A549 (cell line): ENCODE results near the gene TMEM161A. TPM values are rescaled to one million over a fixed set of nuclear protein-coding genes. Genes with fewer than 3 reads are reported as not detected.

Source experiments
- ATAC-seq, 2 experiments: fragments of 200-7000 bp in 1 of 2; fragments of >200 bp in 1 of 2; cut with Nextera tagmentation in 1 of 2; cut with Tn5 transposase in 1 of 2; 3 replicates each; pipeline versions ENCODE4 v1.8.0 to v1.9.1; 2018 to 2020; ENCODE audit warnings: mild to moderate bottlenecking in 1 of 2, moderate library complexity in 1 of 2
- CTCF ChIA-PET: fragments of 300-600 bp; sonication (Branson Sonifier 250); formaldehyde crosslinking; extraction: SDS; loops from one replicate; lab custom pipeline; 2021; ENCODE audit warnings: antibody characterized with exemption, inconsistent platforms; lab: Yijun Ruan, JAX
- POLR2A ChIA-PET: fragments of 350-600 bp; formaldehyde crosslinking; extraction: SDS; loops from one replicate; lab custom pipeline; 2021; ENCODE audit warnings: antibody characterized with exemption, inconsistent platforms; lab: Yijun Ruan, JAX
- DNase-seq, 2 experiments: peaks; one replicate each; pipeline versions ENCODE4 v3.0.0 to v3.0.0-alpha.2; 2011 to 2016; ENCODE audit warnings: low read depth in 1 of 2, low spot score in 1 of 2
- FAIRE-seq: peaks from 2 replicates; lab custom pipeline; 2011; peaks lifted over from hg19 to GRCh38; lab: Jason Lieb, UNC
- H3K27ac ChIP-seq, 2 experiments: fragments of >200 bp; sonication (Bioruptor Twin); formaldehyde crosslinking; 3 replicates each; pipeline ENCODE4 v1.5.1; 2016 to 2017
- H3K4me1 ChIP-seq: fragments of >200 bp; sonication (Bioruptor Twin); formaldehyde crosslinking; 3 replicates; pipeline ENCODE4 v1.6.1; 2016
- H3K4me2 ChIP-seq: fragments of >200 bp; sonication (Bioruptor Twin); formaldehyde crosslinking; 3 replicates; pipeline ENCODE4 v1.6.1; 2016
- H3K4me3 ChIP-seq: fragments of >200 bp; sonication (Bioruptor Twin); formaldehyde crosslinking; 3 replicates; pipeline ENCODE4 v1.5.1; 2016
- H3K9me3 ChIP-seq: fragments of >200 bp; sonication (Bioruptor Twin); formaldehyde crosslinking; 3 replicates; pipeline ENCODE4 v1.6.1; 2016
- BHLHE40 ChIP-seq: IDR thresholded peaks from 2 replicates; pipeline ENCODE4 v1.6.1; 2012; ENCODE audit warnings: low read depth, low read length, inconsistent platforms
- CBX2 ChIP-seq: fragments of 200-600 bp; sonication (generic); IDR thresholded peaks from 2 replicates; pipeline ENCODE4 v1.6.1; 2016; ENCODE audit warnings: low read depth, mild to moderate bottlenecking, borderline replicate concordance
- CBX8 ChIP-seq: fragments of 200-600 bp; sonication (generic); IDR thresholded peaks from 2 replicates; pipeline ENCODE4 v1.6.1; 2016
- CEBPB ChIP-seq, 2 experiments: fragments of >200 bp in 1 of 2; sonication (Bioruptor Twin) in 1 of 2; formaldehyde crosslinking in 1 of 2; IDR thresholded peaks; 2 replicates each; pipeline ENCODE4 v1.6.1; 2012 to 2016
- CHD2 ChIP-seq: fragments of 150-350 bp; IDR thresholded peaks from 2 replicates; pipeline ENCODE4 v1.6.1; 2014; ENCODE audit warnings: low read length; ENCODE audit not compliant: partially characterized antibody
- EHMT2 ChIP-seq: fragments of 200-600 bp; sonication (generic); IDR thresholded peaks from 2 replicates; pipeline ENCODE4 v1.6.1; 2016; ENCODE audit warnings: antibody characterized with exemption, low read depth, mild to moderate bottlenecking, moderate library complexity
- FOSB ChIP-seq: fragments of 250-450 bp; sonication (Bioruptor Pico); IDR thresholded peaks from 2 replicates; pipeline ENCODE4 v1.5.0; 2020; ENCODE audit warnings: mild to moderate bottlenecking, moderate library complexity
- FOXS1 ChIP-seq: fragments of 250-450 bp; sonication (Bioruptor Pico); IDR thresholded peaks from 2 replicates; pipeline ENCODE4 v1.5.0; 2020; ENCODE audit warnings: mild to moderate bottlenecking, moderate library complexity
- JUN ChIP-seq, 2 experiments: fragments of >200 bp; sonication (Bioruptor Twin); formaldehyde crosslinking; IDR thresholded peaks; 2 replicates in 1 of 2; 3 replicates in 1 of 2; pipeline ENCODE4 v1.6.1; 2016 to 2017
- MAZ ChIP-seq: fragments of 150-350 bp; IDR thresholded peaks from 2 replicates; pipeline ENCODE4 v1.6.1; 2014; ENCODE audit warnings: antibody characterized with exemption, low read depth, low read length, borderline replicate concordance
- MYC ChIP-seq: IDR thresholded peaks from 2 replicates; pipeline ENCODE4 v1.6.1; 2012; ENCODE audit warnings: mild to moderate bottlenecking, inconsistent platforms, low read length, improper control_type of control experiment, borderline replicate concordance
- NFE2L2 ChIP-seq: fragments of 150-350 bp; conservative IDR thresholded peaks from 2 replicates; pipeline ENCODE4 v1.6.1; 2014; ENCODE audit warnings: low read length
- NPAS2 ChIP-seq: fragments of 250-450 bp; sonication (Bioruptor Pico); IDR thresholded peaks from 2 replicates; pipeline ENCODE4 v1.8.0; 2022; ENCODE audit warnings: mild to moderate bottlenecking, moderate library complexity, borderline replicate concordance
- POLR2A ChIP-seq: IDR thresholded peaks from 2 replicates; pipeline ENCODE4 v1.6.1; 2012; ENCODE audit warnings: mild to moderate bottlenecking, low read length
- RARB ChIP-seq: fragments of 250-450 bp; sonication (Bioruptor Pico); IDR thresholded peaks from 2 replicates; pipeline ENCODE4 v1.8.0; 2021; ENCODE audit warnings: mild to moderate bottlenecking, moderate library complexity
- RCOR1 ChIP-seq: fragments of 150-350 bp; IDR thresholded peaks from 2 replicates; pipeline ENCODE4 v1.6.1; 2014; ENCODE audit warnings: antibody characterized with exemption, low read length, low read depth
- RFX5 ChIP-seq: fragments of 450-650 bp; IDR thresholded peaks from 2 replicates; pipeline ENCODE4 v1.7.1; 2014; ENCODE audit warnings: antibody characterized with exemption, mild to moderate bottlenecking, moderate library complexity
- RNF2 ChIP-seq: fragments of 200-600 bp; sonication (generic); IDR thresholded peaks from 2 replicates; pipeline ENCODE4 v1.6.1; 2016; ENCODE audit warnings: low read depth, mild to moderate bottlenecking, antibody characterized with exemption, moderate library complexity, borderline replicate concordance
- ZFP36 ChIP-seq: fragments of 450-650 bp; IDR thresholded peaks from 2 replicates; pipeline ENCODE4 v1.6.1; 2014; ENCODE audit warnings: borderline replicate concordance; ENCODE audit not compliant: partially characterized antibody
- ZNF302 ChIP-seq: fragments of 250-450 bp; sonication (Bioruptor Pico); IDR thresholded peaks from 2 replicates; pipeline ENCODE4 v1.9.0; 2021; ENCODE audit warnings: inconsistent platforms, mild to moderate bottlenecking, moderate library complexity
- ZSCAN20 ChIP-seq: fragments of 250-450 bp; sonication (Bioruptor Pico); IDR thresholded peaks from 2 replicates; pipeline ENCODE4 v1.8.0; 2022; ENCODE audit warnings: mild to moderate bottlenecking, moderate library complexity
- WGBS: methylation state at CpG from one replicate; pipeline ENCODE4 v1.1.6; 2017; ENCODE audit errors: missing lambda C conversion rate; 5-methylcytosine and 5-hydroxymethylcytosine counted together
- polyA plus RNA-seq, 4 experiments: library from polyadenylated mRNA; depleted of rRNA in 3 of 4; stranded (reverse); fragments of >200 nt; fragmentation: RNase III in 1 of 4; extraction: RNeasy Plus Mini Kit Qiagen cat#74134 plus additional on column Dnase treatment in 1 of 4; gene quantifications; 2 replicates in 3 of 4; 3 replicates in 1 of 4; pipeline ENCODE4 v1.2.3, GENCODE V29; 2011 to 2017
- TF ChIP-seq, protein P1 (sequence below): IDR thresholded peaks from 2 replicates; pipeline ENCODE4 v1.6.1; 2012
- TF ChIP-seq, protein P2 (sequence below): fragments of 450-650 bp; IDR thresholded peaks from 2 replicates; pipeline ENCODE4 v1.6.1; 2014; ENCODE audit warnings: antibody characterized with exemption
- TF ChIP-seq, protein P3 (sequence below): fragments of >200 bp; sonication (Bioruptor Twin); formaldehyde crosslinking; IDR thresholded peaks from 2 replicates; pipeline ENCODE4 v1.6.1; 2016
- TF ChIP-seq, protein P4 (sequence below): fragments of >200 bp; sonication (Bioruptor Twin); formaldehyde crosslinking; IDR thresholded peaks from 3 replicates; pipeline ENCODE4 v1.6.1; 2016

Gene TMEM161A
- polyA plus RNA-seq, 2 of the 4 experiments (the other 2 are of a cell fraction): 19.3 to 22.1 TPM

DNA sequence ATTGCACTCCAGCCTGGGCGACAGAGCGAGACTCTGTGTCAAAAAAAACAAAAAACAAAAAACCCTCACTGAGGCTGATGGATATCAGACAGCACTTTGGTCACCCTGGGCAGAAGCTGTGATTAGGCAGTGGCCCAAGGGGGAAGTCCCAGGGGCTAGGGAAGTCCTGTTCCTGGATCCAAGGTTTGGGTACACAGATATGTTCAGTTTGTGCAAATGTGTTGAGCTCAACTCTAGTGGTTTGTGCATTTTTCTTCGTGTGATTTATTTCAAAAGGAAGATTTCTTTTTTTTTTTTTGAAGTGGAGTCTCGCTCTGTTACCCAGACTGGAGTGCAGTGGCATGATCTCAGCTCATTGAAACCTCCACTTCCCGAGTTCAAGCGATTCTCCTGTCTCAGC is 19.5 kb upstream of the TMEM161A start:
- DNase-seq: no peak
- no peaks in the 10 kb centered on the region for H3K9me3 ChIP-seq
- no peak overlapping the region for H3K4me3 ChIP-seq
- ChIA-PET POLR2A (no interaction called here), CTCF (interaction anchor here (1.3 to 2.9 kb wide), 3 partner anchors 10 to 18 kb away, joined by 3 to 21 read pairs (median 8); no protein-coding TSS in a partner anchor)
- TF ChIP-seq RARB (no peak), JUN (IDR thresholded peaks at IDR 0.05) (no peak), FOXS1 (CRISPR knock-in tag) (no peak), NPAS2 (no peak)
- 81% methylated on average over 6 of the region's 6 CpGs for WGBS
- H3K4me1 ChIP-seq: no peaks in the 10 kb centered on the region
- FAIRE-seq: no peak
- no peak overlapping the region for H3K27ac ChIP-seq
- H3K4me2 ChIP-seq: no peak overlapping the region
- ATAC-seq: no peak

DNA sequence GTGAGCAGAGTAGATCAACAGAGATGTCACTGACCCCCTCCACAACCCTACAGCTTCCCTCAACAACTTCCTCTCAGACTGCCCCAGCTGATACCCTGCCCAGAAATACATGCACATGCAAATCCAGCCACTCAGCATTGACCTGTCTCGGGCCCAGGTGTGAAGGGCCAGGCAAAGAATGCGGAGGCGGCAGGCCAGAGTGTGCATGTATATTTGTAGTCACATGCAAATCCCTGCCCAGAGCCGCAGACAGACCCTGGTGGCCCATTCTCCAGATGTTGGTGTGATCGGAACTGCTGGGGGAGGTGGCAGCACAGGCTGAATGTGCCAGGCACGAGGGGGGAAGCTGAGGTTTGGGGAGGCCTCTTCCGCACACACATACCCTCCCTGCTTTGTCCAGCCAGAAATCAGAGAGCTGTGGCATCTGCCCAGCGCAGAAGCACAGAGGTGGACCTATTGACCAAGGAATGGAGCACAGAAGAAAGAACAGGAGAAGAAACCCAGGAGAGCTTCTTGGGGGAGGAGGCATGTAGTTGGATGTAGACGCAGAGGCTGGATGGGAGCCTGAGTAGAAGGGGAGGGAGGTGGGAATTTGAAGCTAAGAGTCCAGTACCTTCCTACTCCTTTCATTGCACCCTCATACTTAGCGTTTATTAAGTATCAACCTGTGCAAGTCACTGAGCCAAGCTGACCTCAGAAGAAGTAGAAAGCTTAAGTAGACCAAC is 17.4 kb upstream of the TMEM161A start:
- ChIA-PET CTCF (interaction anchor here (0.8 to 2.9 kb wide), 7 partner anchors 10 to 70 kb away, joined by 3 to 21 read pairs (median 4); no protein-coding TSS in a partner anchor), POLR2A (no interaction called here)
- DNase-seq (no peak), FAIRE-seq (no peak), ATAC-seq (no peak)
- no peaks in the 10 kb centered on the region for H3K4me1 ChIP-seq
- TF ChIP-seq EHMT2 (no peak), ZFP36 (peak; percentile 58)
- H3K4me2 ChIP-seq: no peak overlapping the region
- H3K27ac ChIP-seq: no peak overlapping the region
- H3K4me3 ChIP-seq: no peak overlapping the region
- 76% methylated on average over 8 of the region's 10 CpGs for WGBS
- no peaks in the 10 kb centered on the region for H3K9me3 ChIP-seq

DNA sequence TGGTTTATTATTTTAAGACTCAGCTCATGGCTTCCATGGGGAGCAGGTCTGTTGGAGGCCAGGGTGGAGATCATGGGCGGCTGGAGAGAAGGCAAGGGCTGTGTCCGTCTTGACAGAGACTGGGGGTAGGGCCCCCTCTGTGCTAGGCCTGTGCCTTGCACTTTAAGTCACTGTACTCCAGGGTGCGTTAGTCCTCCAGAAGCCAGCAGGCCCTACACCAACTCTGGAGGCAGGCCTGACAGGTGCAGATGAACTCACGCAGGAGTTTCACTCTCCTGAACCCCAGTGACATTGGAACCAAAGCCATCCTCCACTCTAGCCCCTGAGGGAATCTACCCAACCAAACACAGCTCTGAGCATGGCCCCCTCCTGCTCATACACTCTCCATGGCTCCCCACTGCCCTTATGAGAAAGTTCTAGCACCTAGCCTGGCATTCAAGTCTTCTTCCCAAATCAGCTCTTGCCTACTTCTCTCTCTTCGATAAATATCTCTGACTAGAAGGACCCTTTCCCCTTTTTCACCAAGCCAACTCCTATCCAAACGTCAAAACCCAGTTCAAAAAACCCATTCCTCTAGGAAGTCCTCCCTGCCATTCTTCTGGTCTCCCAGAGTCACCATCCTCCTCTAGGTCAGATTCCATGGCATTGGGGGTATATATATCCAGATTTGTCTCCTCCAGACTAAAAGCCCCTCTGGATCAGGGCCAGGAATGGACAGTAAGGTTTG is 16.7 kb upstream of the TMEM161A start:
- TF ChIP-seq, protein P1, sequence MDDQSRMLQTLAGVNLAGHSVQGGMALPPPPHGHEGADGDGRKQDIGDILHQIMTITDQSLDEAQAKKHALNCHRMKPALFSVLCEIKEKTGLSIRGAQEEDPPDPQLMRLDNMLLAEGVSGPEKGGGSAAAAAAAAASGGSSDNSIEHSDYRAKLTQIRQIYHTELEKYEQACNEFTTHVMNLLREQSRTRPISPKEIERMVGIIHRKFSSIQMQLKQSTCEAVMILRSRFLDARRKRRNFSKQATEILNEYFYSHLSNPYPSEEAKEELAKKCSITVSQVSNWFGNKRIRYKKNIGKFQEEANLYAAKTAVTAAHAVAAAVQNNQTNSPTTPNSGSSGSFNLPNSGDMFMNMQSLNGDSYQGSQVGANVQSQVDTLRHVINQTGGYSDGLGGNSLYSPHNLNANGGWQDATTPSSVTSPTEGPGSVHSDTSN: no peak
- no peak for TF ChIP-seq POLR2A
- no peak for TF ChIP-seq RFX5
- no peak for TF ChIP-seq MYC
- no peak for TF ChIP-seq MAZ
- TF ChIP-seq NFE2L2: no peak
- TF ChIP-seq CBX8: no peak
- no peak for TF ChIP-seq CEBPB (IDR thresholded peaks at IDR 0.05)
- no peak for TF ChIP-seq FOSB
- TF ChIP-seq RCOR1: no peak
- no peak for TF ChIP-seq ZSCAN20 (CRISPR knock-in tag)
- TF ChIP-seq CHD2: no peak
- no peak for TF ChIP-seq JUN (IDR thresholded peaks at IDR 0.05)
- POLR2A ChIA-PET: no interaction called here

DNA sequence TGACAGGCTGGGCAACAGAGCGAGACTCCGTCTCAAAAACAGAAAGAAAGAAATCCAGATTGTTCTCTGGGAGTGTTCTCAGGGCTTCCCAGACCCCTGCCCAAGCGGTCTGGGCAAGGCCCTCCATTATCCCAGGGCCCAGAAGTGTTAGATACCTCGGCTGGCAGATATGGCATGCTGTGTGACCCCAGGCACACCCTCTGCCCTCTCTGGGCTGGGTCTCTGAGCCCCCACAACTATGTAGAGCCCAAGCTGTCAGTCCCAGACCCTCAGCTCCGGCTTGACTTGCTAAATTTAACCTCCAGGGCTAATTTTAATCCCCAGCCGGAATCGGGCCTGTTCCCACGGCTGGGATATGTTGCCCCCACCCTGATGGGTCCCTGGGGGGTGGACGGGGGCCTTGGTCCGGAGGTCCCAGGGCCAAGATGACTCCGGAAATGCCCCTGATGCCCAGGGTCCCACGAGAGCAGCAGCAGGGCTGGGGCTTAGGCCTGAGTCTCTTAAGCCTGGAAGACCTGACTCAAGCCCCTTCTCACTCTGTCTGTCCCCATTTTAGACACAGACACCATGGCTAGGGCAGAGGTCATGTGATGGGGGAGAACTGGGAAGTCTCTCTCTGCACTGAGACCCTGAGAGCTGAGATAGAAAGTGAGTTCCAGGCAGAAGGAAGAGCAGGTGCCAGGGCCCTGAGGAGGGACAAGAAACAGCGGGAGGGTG is 14.5 kb upstream of the TMEM161A start:
- no peak for ATAC-seq
- WGBS: 89% methylated on average over 4 of the region's 13 CpGs
- H3K4me3 ChIP-seq: no peak overlapping the region
- FAIRE-seq: no peak
- no peak for DNase-seq
- H3K4me1 ChIP-seq: no peaks in the 10 kb centered on the region
- CTCF ChIA-PET: interaction anchor here (1.7 kb wide), 1 partner anchor 72 kb away, joined by 5 read pairs; no protein-coding TSS in a partner anchor
- H3K9me3 ChIP-seq: no peaks in the 10 kb centered on the region
- H3K4me2 ChIP-seq: no peak overlapping the region
- no peak overlapping the region for H3K27ac ChIP-seq
- POLR2A ChIA-PET: no interaction called here
- no peak for TF ChIP-seq FOSB
- TF ChIP-seq RARB: no peak
- no peak for TF ChIP-seq RNF2
- no peak for TF ChIP-seq ZSCAN20 (CRISPR knock-in tag)
- TF ChIP-seq NFE2L2: no peak
- TF ChIP-seq, protein P2, sequence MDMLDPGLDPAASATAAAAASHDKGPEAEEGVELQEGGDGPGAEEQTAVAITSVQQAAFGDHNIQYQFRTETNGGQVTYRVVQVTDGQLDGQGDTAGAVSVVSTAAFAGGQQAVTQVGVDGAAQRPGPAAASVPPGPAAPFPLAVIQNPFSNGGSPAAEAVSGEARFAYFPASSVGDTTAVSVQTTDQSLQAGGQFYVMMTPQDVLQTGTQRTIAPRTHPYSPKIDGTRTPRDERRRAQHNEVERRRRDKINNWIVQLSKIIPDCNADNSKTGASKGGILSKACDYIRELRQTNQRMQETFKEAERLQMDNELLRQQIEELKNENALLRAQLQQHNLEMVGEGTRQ: no peak
- TF ChIP-seq CEBPB (IDR thresholded peaks at IDR 0.05): no peak
- TF ChIP-seq ZNF302 (CRISPR knock-in tag): no peak
- TF ChIP-seq, protein P3, sequence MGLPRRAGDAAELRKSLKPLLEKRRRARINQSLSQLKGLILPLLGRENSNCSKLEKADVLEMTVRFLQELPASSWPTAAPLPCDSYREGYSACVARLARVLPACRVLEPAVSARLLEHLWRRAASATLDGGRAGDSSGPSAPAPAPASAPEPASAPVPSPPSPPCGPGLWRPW: no peak
- TF ChIP-seq CBX2: no peak
- TF ChIP-seq, protein P4, sequence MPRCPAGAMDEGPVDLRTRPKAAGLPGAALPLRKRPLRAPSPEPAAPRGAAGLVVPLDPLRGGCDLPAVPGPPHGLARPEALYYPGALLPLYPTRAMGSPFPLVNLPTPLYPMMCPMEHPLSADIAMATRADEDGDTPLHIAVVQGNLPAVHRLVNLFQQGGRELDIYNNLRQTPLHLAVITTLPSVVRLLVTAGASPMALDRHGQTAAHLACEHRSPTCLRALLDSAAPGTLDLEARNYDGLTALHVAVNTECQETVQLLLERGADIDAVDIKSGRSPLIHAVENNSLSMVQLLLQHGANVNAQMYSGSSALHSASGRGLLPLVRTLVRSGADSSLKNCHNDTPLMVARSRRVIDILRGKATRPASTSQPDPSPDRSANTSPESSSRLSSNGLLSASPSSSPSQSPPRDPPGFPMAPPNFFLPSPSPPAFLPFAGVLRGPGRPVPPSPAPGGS: no peak
- TF ChIP-seq ZFP36: no peak
- TF ChIP-seq CBX8: no peak
- no peak for TF ChIP-seq FOXS1 (CRISPR knock-in tag)
- no peak for TF ChIP-seq JUN (IDR thresholded peaks at IDR 0.05)
- no peak for TF ChIP-seq BHLHE40

More for the DNA sequence above, 16.7 kb upstream of the TMEM161A start:
- ATAC-seq (no peak), FAIRE-seq (no peak), DNase-seq (no peak)
- Histone ChIP-seq H3K4me2 (no peak overlapping the region), H3K4me3 (no peak overlapping the region), H3K9me3 (no peaks in the 10 kb centered on the region), H3K27ac (no peak overlapping the region), H3K4me1 (no peaks in the 10 kb centered on the region)
- CTCF ChIA-PET: interaction anchor here (0.9 to 2.7 kb wide), 7 partner anchors 9 to 188 kb away, joined by 3 to 11 read pairs (median 4); no protein-coding TSS in a partner anchor
- 96% methylated on average over 3 of the region's 6 CpGs for WGBS
